ENCODE results near the gene HP. TPM values are rescaled to one million over a fixed set of nuclear protein-coding genes. Genes with fewer than 3 reads are reported as not detected.

HP gene
- total RNA-seq, 2 experiments from 2014 or later = not detected

GRCh38 chr16:72009779-72010178 is 44.5 kb upstream of the HP start:
- Histone ChIP-seq H3K4me1 (ENCODE audit: insufficient read depth, low read length, poor library complexity, severe bottlenecking) (peaks cover 6% of the 10 kb centered on the region), H3K4me2 (ENCODE audit: low read length) (peak overlapping the region; percentile 65), H3K9me2 (ENCODE audit: insufficient read depth, low read length) (no peaks in the 10 kb centered on the region), H2AFZ (ENCODE audit: low read length) (no peak overlapping the region), H3K36me3 (ENCODE audit: insufficient read depth, low read length) (peaks cover 29% of the 10 kb centered on the region; the same call in 1 of the 2 replicates), H3K79me2 (ENCODE audit: insufficient read depth, low read depth, low read length) (peaks cover 10% of the 10 kb centered on the region; the same call in 1 of the 2 replicates), H3K9me3 (ENCODE audit: low read length) (no peaks in the 10 kb centered on the region), H3K4me3 (ENCODE audit: low read depth, low read length, poor library complexity, severe bottlenecking) (peak overlapping the region; percentile 79), H3K27ac (ENCODE audit: low read depth, low read length, poor library complexity, severe bottlenecking) (no peak overlapping the region), H4K20me1 (ENCODE audit: insufficient read depth, low read length) (no peaks in the 10 kb centered on the region)
- POLR2A ChIA-PET = interaction anchor here (0.6 kb wide), 1 partner anchor 115 kb away, joined by 3 read pairs; no protein-coding TSS in a partner anchor
- CTCF ChIA-PET (ENCODE audit: unreplicated experiment) = no interaction called here
- intact Hi-C loops (cut with micrococcal nuclease; ENCODE audit: unreplicated experiment) = loop anchor here (2.0 kb wide), 1 partner anchor 127 kb away; no protein-coding TSS in a partner anchor
- BruUV-seq (replicated peaks) = no TSS peak
- TF ChIP-seq CTCF (conservative IDR thresholded peaks at IDR 0.05; ENCODE audit: low read length) = no peak
- TF ChIP-seq EZH2phosphoT487 (IDR thresholded peaks at IDR 0.05; ENCODE audit: borderline replicate concordance, low read depth, low read length) = no peak
- no peak for DNase-seq (ENCODE audit: low spot score)

GRCh38 chr16:72012607-72013006 is 41.7 kb upstream of the HP start:
- Histone ChIP-seq H3K36me3 (ENCODE audit: insufficient read depth, low read length) (peaks cover 51% of the 10 kb centered on the region; the same call in 1 of the 2 replicates), H3K27ac (ENCODE audit: low read depth, low read length, poor library complexity, severe bottlenecking) (no peak overlapping the region), H3K4me3 (ENCODE audit: low read depth, low read length, poor library complexity, severe bottlenecking) (no peak overlapping the region), H3K9me2 (ENCODE audit: insufficient read depth, low read length) (no peaks in the 10 kb centered on the region), H4K20me1 (ENCODE audit: insufficient read depth, low read length) (no peaks in the 10 kb centered on the region), H3K9me3 (ENCODE audit: low read length) (no peaks in the 10 kb centered on the region), H3K4me1 (ENCODE audit: insufficient read depth, low read length, poor library complexity, severe bottlenecking) (peaks cover 6% of the 10 kb centered on the region), H3K79me2 (ENCODE audit: insufficient read depth, low read depth, low read length) (peaks cover 10% of the 10 kb centered on the region; the same call in 1 of the 2 replicates), H3K4me2 (ENCODE audit: low read length) (no peak overlapping the region), H2AFZ (ENCODE audit: low read length) (no peak overlapping the region)
- POLR2A ChIA-PET = interaction anchor here (0.6 kb wide), 1 partner anchor 234 kb away, joined by 5 read pairs; no protein-coding TSS in a partner anchor
- CTCF ChIA-PET (ENCODE audit: unreplicated experiment) = no interaction called here
- BruUV-seq (replicated peaks) = no TSS peak
- intact Hi-C loops (cut with micrococcal nuclease; ENCODE audit: unreplicated experiment) = no loop called here
- no peak for DNase-seq (ENCODE audit: low spot score)
- TF ChIP-seq EZH2phosphoT487 (IDR thresholded peaks at IDR 0.05; ENCODE audit: borderline replicate concordance, low read depth, low read length) (no peak), CTCF (conservative IDR thresholded peaks at IDR 0.05; ENCODE audit: low read length) (no peak)

DNA sequence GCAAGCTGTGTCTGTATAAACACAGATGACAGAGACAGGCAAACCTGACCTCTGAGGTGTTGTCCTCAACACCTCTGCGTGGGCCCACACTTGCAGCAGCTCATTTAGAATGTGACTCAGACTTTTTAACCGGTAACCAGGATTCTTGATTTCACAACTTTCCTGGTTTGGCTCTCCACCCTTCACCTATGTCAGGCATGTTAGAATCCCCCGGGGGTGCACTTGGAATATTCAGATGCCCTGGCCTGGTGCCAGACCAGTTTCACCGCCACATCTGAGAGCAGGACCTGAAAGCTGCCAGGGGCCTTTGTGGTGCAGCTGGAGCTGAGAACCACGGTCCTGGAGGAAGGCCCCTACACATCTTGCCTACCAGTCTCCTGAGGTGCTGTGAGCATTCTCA is 40.9 kb upstream of the HP start:
- Histone ChIP-seq H3K36me3 (ENCODE audit: insufficient read depth, low read length) (peaks cover 51% of the 10 kb centered on the region; the same call in 1 of the 2 replicates), H3K79me2 (ENCODE audit: insufficient read depth, low read depth, low read length) (peaks cover 10% of the 10 kb centered on the region; the same call in 1 of the 2 replicates), H3K9me2 (ENCODE audit: insufficient read depth, low read length) (no peaks in the 10 kb centered on the region), H3K9me3 (ENCODE audit: low read length) (no peaks in the 10 kb centered on the region), H3K4me2 (ENCODE audit: low read length) (no peak overlapping the region), H3K4me1 (ENCODE audit: insufficient read depth, low read length, poor library complexity, severe bottlenecking) (no peaks in the 10 kb centered on the region), H3K27ac (ENCODE audit: low read depth, low read length, poor library complexity, severe bottlenecking) (no peak overlapping the region), H4K20me1 (ENCODE audit: insufficient read depth, low read length) (no peaks in the 10 kb centered on the region), H3K4me3 (ENCODE audit: low read depth, low read length, poor library complexity, severe bottlenecking) (no peak overlapping the region), H2AFZ (ENCODE audit: low read length) (no peak overlapping the region)
- ChIA-PET CTCF (ENCODE audit: unreplicated experiment) (no interaction called here), POLR2A (interaction anchor here (0.6 kb wide), 1 partner anchor 235 kb away, joined by 5 read pairs; no protein-coding TSS in a partner anchor)
- no TSS peak for BruUV-seq (replicated peaks)
- no peak for DNase-seq (ENCODE audit: low spot score)
- TF ChIP-seq EZH2phosphoT487 (IDR thresholded peaks at IDR 0.05; ENCODE audit: borderline replicate concordance, low read depth, low read length) (no peak), CTCF (conservative IDR thresholded peaks at IDR 0.05; ENCODE audit: low read length) (no peak)
- intact Hi-C loops (cut with micrococcal nuclease; ENCODE audit: unreplicated experiment) = no loop called here

Data from OCI-LY7 (cell line).